GM12865 (cell line): Measurements from ENCODE around the gene MIR17HG.
"Not testable (repeated sequence)": the region's sequence is repeated elsewhere in the genome, so short reads cannot be mapped to it uniquely, and the experiment has no call there.

Source experiments
- DNase-seq: peaks from one replicate; pipeline ENCODE4 v3.0.0; 2010; ENCODE audit warnings: low read depth
- H3K4me3 ChIP-seq: 2 replicates; pipeline ENCODE4 v1.5.1; 2011; ENCODE audit warnings: mild to moderate bottlenecking, low read depth, low read length, control low read depth
- TF ChIP-seq, protein P1 (sequence below): IDR thresholded peaks from 2 replicates; pipeline ENCODE4 v1.5.1; 2011; ENCODE audit warnings: low read length, control low read depth, low read depth, inconsistent platforms; ENCODE audit not compliant: insufficient read depth; ENCODE audit errors: missing control alignments

Gene MIR17HG

DNA sequence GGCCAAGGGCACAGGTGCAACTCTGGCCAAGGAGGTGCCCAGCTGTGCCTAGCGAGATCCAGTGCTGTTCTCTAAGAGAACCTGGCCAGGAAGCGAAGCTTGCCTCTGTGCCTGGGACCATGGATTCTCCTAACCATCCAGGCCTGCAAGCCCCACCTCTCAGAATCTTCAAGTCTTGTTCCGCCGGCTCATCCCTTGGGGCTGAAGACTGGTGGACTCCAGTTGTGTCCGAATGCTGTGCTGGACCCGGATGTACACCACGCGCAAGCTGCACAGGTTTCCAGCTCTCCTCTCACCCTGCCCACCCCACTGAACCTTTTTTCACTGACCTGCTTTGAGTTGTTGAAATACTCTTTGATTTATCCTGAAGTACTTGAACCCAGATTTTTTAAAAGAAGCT, 27.5 kb upstream of the MIR17HG start:
- no peak overlapping the region for H3K4me3 ChIP-seq
- TF ChIP-seq, protein P1, sequence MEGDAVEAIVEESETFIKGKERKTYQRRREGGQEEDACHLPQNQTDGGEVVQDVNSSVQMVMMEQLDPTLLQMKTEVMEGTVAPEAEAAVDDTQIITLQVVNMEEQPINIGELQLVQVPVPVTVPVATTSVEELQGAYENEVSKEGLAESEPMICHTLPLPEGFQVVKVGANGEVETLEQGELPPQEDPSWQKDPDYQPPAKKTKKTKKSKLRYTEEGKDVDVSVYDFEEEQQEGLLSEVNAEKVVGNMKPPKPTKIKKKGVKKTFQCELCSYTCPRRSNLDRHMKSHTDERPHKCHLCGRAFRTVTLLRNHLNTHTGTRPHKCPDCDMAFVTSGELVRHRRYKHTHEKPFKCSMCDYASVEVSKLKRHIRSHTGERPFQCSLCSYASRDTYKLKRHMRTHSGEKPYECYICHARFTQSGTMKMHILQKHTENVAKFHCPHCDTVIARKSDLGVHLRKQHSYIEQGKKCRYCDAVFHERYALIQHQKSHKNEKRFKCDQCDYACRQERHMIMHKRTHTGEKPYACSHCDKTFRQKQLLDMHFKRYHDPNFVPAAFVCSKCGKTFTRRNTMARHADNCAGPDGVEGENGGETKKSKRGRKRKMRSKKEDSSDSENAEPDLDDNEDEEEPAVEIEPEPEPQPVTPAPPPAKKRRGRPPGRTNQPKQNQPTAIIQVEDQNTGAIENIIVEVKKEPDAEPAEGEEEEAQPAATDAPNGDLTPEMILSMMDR: no peak
- no peak for DNase-seq

DNA sequence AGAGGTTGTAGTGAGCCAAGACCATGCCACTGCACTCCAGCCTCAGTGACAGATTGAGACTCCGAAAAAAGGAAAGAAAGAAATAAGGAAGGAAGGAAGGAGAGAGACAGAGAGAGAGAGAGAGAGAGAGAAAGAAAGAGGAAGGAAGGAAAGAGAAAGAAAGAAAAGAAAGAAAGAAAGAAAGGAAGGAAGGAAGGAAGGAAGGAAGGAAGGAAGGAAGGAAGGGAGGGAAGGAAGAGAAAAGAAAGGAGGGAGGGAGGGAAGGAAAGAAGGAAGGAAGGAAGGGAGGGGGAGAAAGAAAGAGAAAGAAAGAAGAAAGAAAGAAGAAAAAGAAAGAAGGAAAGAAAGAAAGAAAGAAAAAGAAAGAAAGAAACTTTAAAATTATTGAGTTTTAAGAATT, 26.5 kb upstream of the MIR17HG start:
- not testable (repeated sequence) for DNase-seq

GRCh38 chr13:91323349-91323748, 24.1 kb upstream of the MIR17HG start:
- H3K4me3 ChIP-seq: no peak overlapping the region
- no peak for DNase-seq
- TF ChIP-seq, protein P1: no peak

More for the DNA sequence above, 26.5 kb upstream of the MIR17HG start:
- H3K4me3 ChIP-seq: not testable (repeated sequence)

DNA sequence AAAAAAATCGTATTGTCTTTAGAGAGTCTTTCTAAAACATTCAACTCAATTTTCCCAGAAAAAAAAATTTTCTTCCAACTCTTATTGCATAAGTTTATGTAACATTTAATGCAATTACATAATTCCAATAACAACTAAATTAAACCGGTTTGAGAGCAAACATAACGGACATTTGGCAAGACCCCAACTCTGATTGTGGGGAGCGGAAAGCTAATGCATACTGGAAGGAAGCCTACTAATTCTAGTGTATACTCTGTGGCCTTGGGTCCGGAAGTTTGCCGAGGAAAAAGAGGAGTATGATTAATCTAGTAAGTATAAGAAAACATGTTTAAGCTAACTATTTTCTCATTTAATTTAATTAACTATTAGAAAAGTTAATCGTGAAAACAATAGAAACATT, 21.3 kb upstream of the MIR17HG start:
- no peak for DNase-seq
- TF ChIP-seq, protein P1: no peak

DNA sequence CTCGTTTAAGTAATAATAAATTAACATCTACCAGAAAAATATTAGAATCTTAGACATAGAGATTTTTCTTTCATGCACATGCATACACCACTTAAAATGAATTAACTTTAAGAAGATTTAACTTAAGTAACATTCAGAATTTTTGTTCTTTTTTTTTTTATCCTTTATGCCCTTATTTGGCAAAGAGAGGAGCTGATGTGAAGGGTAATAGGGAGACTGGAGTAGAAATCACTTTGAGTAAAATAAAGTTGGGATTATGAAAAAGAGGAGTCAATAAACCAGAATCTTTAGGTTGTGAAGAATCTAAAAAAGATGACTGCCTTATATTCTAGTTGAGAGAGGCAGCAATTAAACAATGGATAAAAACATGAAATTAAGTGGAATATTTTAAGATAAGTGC, 18.8 kb upstream of the MIR17HG start:
- no peak for DNase-seq
- H3K4me3 ChIP-seq: no peak overlapping the region
- TF ChIP-seq, protein P1: no peak

More for the DNA sequence above, 21.3 kb upstream of the MIR17HG start:
- no peak overlapping the region for H3K4me3 ChIP-seq

GRCh38 chr13:91329733-91330132, 17.8 kb upstream of the MIR17HG start:
- DNase-seq: no peak
- TF ChIP-seq, protein P1: no peak
- H3K4me3 ChIP-seq: no peak overlapping the region

- TF ChIP-seq, protein P1: no peak
- no peak for DNase-seq
- peak overlapping the region; percentile 32 for H3K4me3 ChIP-seq
Observed at GRCh38 chr13:91331047-91331915, 16.2 kb upstream of the MIR17HG start.
